ENCODE results near the gene ADD1.

Gene ADD1

GRCh38 chr4:2927016-2927695, 83.5 kb downstream of the ADD1 start:
- H3K4me3 ChIP-seq (replicated peaks; ENCODE audit: low read depth, low read length): no peak overlapping the region
- TF ChIP-seq CTCF (IDR thresholded peaks at IDR 0.05; ENCODE audit: low read depth, low read length, missing control alignments): no peak
- no peak for DNase-seq (ENCODE audit: extremely low read depth, low read depth)

DNA sequence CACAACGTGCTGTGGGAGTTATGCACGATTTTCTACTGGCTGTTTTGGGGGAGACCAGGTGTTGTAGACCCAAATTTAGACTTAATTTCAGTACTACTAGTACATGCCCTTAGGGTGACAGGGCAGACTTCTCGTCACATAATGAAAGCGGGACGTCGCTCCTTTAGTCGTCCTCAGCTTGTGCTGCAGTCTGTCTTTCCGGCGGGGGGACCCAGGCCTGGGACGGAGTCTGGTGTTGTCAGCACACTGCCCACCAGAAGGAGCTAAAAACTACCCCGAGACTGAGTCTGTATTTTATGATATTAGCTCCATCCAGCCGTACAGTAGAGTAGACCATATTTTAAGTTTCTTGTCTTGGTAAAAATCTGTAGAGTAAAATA, 84.0 kb downstream of the ADD1 start:
- DNase-seq (ENCODE audit: extremely low read depth, low read depth): no peak
- no peak overlapping the region for H3K4me3 ChIP-seq (replicated peaks; ENCODE audit: low read depth, low read length)
- TF ChIP-seq CTCF (IDR thresholded peaks at IDR 0.05; ENCODE audit: low read depth, low read length, missing control alignments): no peak

DNA sequence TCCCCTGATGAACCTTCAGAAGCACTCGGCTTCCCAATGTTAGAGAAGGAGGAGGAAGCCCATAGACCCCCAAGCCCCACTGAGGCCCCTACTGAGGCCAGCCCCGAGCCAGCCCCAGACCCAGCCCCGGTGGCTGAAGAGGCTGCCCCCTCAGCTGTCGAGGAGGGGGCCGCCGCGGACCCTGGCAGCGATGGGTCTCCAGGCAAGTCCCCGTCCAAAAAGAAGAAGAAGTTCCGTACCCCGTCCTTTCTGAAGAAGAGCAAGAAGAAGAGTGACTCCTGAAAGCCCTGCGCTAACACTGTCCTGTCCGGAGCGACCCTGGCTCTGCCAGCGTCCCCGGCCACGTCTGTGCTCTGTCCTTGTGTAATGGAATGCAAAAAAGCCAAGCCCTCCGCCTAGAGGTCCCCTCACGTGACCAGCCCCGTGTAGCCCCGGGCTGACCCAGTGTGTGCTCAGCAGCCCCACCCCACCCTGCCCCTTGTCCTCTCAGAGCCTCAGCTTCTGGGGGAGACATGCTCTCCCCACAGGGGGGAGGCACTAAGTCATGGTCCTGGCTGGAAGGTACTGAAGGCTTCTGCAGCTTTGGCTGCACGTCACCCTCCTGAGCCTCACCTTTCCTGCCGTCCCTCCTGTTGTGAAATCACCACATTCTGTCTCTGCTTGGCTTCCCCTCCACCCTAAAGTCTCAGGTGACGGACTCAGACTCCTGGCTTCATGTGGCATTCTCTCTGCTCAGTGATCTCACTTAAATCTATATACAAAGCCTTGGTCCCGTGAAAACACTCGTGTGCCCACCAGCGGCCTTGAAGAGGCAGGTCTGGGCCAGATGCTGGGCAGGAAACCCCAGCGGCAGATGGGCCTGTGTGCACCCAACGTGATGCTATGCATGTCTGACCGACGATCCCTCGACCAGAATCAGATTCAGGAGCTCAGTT, 84.9 kb downstream of the ADD1 start:
- TF ChIP-seq CTCF (IDR thresholded peaks at IDR 0.05; ENCODE audit: low read depth, low read length, missing control alignments): no peak
- DNase-seq (ENCODE audit: extremely low read depth, low read depth): no peak
- H3K4me3 ChIP-seq (replicated peaks; ENCODE audit: low read depth, low read length): no peak overlapping the region

DNA sequence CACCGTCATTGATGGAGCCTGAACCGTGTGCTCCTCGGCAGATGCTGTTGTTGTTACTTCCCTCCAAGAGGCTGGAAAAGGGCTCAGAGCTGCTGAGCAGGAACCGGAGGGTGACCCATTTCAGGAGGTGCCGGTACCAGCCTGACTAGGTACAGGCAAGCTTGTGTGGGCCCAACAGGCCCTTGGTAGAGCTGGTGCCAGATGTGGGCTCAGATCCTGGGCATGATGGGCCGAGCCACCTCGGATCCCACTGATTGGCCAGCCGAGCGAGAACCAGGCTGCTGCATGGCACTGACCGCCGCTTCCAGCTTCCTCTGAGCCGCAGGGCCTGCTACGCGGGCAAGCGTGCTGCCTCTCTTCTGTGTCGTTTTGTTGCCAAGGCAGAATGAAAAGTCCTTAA, 85.8 kb downstream of the ADD1 start:
- no peak for TF ChIP-seq CTCF (IDR thresholded peaks at IDR 0.05; ENCODE audit: low read depth, low read length, missing control alignments)
- DNase-seq (ENCODE audit: extremely low read depth, low read depth): no peak

GRCh38 chr4:2930135-2930757, 86.6 kb downstream of the ADD1 start:
- TF ChIP-seq CTCF (IDR thresholded peaks at IDR 0.05; ENCODE audit: low read depth, low read length, missing control alignments): no peak
- DNase-seq (ENCODE audit: extremely low read depth, low read depth): no peak
- no peak overlapping the region for H3K4me3 ChIP-seq (replicated peaks; ENCODE audit: low read depth, low read length)

More for the DNA sequence above, 85.8 kb downstream of the ADD1 start:
- H3K4me3 ChIP-seq (replicated peaks; ENCODE audit: low read depth, low read length): no peak overlapping the region

DNA sequence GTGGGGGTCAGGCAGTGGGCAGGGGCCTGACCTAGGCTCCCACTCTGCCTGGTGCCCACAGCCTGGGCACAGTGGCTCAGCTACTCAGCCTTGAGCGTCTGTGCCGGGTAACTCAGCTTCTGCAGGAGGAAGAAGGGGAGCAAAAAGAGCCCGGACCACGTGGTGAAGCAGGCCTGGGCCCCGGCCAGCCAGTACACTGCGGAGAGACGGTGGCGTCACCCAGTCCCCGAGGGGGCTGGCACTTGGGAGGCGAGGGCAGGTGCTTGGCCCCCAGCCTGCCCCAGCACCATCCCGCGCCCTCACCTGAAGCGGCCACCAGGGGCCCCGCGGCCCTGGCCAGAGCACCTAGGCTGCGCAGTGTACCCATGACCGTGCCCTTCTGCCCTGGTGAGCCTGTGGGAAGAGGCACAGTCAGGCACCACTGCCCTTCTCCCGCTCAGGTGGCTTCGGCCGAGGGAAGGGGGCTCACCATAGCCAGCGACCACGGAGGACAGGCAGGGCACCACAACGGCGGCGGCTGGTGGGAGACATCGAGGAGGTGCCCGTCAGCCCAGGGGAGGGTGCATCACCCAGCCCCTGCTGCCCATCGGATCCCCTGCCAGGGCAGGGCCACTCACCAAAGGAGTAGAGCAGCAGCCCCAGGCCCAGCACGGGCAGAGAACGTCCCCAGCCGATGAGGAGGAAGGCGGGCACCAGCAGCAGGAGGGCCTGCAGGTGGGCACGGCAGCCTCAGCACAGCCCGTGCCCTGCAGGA, 87.3 kb downstream of the ADD1 start:
- no peak overlapping the region for H3K4me3 ChIP-seq (replicated peaks; ENCODE audit: low read depth, low read length)
- no peak for DNase-seq (ENCODE audit: extremely low read depth, low read depth)
- TF ChIP-seq CTCF (IDR thresholded peaks at IDR 0.05; ENCODE audit: low read depth, low read length, missing control alignments): no peak

Data from HFF-Myc (cell line).